HL-60 (cell line): ENCODE results near the gene CAMKK2.

Experiments
- DNase-seq, 2 experiments: peaks; one replicate each; pipeline ENCODE4 v3.0.0-alpha.2; 2010 to 2020; ENCODE audit warnings: low read depth in 1 of 2, low spot score in 1 of 2
- H3K27ac ChIP-seq: fragments of 250-450 bp; sonication (Bioruptor Pico); replicated peaks from 2 replicates; pipeline ENCODE4 v1.5.1; 2020; ENCODE audit warnings: mild to moderate bottlenecking, moderate library complexity
- H3K27me3 ChIP-seq: fragments of 250-450 bp; sonication (Bioruptor Pico); 2 replicates; pipeline ENCODE4 v1.5.1; 2021; ENCODE audit warnings: mild to moderate bottlenecking, moderate library complexity; ENCODE audit not compliant: insufficient read depth, poor library complexity, severe bottlenecking
- H3K4me3 ChIP-seq: replicated peaks from 2 replicates; pipeline ENCODE4 v1.5.1; 2011; ENCODE audit warnings: mild to moderate bottlenecking, control low read depth, low read length; ENCODE audit not compliant: insufficient read depth
- CTCF ChIP-seq: IDR thresholded peaks from one replicate; pipeline ENCODE4 v1.5.1; 2011; ENCODE audit warnings: low read length, control low read depth, inconsistent platforms; ENCODE audit not compliant: insufficient read depth
- GABPA ChIP-seq: IDR thresholded peaks from 2 replicates; pipeline ENCODE4 v1.6.1; 2012; ENCODE audit warnings: low read depth
- POLR2AphosphoS5 ChIP-seq: IDR thresholded peaks from 2 replicates; pipeline ENCODE4 v1.6.1; 2012; ENCODE audit warnings: low read depth
- REST ChIP-seq: IDR thresholded peaks from 2 replicates; pipeline ENCODE4 v1.6.1; 2012; ENCODE audit warnings: low read depth; ENCODE audit not compliant: insufficient replicate concordance
- SPI1 ChIP-seq: IDR thresholded peaks from 2 replicates; pipeline ENCODE4 v1.6.1; 2012; ENCODE audit warnings: low read depth, mild to moderate bottlenecking, borderline replicate concordance

The CAMKK2 gene

GRCh38 chr12:121219353-121219986 lies 77.0 kb downstream of the CAMKK2 start:
- Histone ChIP-seq H3K27ac (no peak overlapping the region), H3K4me3 (no peak overlapping the region), H3K27me3 (no peaks in the 10 kb centered on the region)
- no peak for DNase-seq
- TF ChIP-seq POLR2AphosphoS5 (no peak), GABPA (no peak), SPI1 (no peak), CTCF (no peak), REST (no peak)

- Histone ChIP-seq H3K27ac (no peak overlapping the region), H3K4me3 (no peak overlapping the region), H3K27me3 (no peaks in the 10 kb centered on the region)
- DNase-seq: no peak
- TF ChIP-seq SPI1 (no peak), CTCF (no peak), POLR2AphosphoS5 (no peak), REST (no peak), GABPA (no peak)
Observed at GRCh38 chr12:121218588-121219352, 77.7 kb downstream of the CAMKK2 start.

- H3K4me3 ChIP-seq: no peak overlapping the region
- no peaks in the 10 kb centered on the region for H3K27me3 ChIP-seq
- TF ChIP-seq CTCF (no peak), POLR2AphosphoS5 (no peak), REST (no peak), GABPA (no peak), SPI1 (no peak)
- no peak overlapping the region for H3K27ac ChIP-seq
- DNase-seq: no peak
Observed at GRCh38 chr12:121217761-121218160, 78.7 kb downstream of the CAMKK2 start.
